Kidney glomerular epithelial cell (primary cell): ENCODE data around the gene OLFML2B.
"Not testable (repeated sequence)": the region's sequence is repeated elsewhere in the genome, so short reads cannot be mapped to it uniquely, and the experiment has no call there.

Experiments
- DNase-seq: peaks from one replicate; lab custom pipeline; 2025; lab: John Stamatoyannopoulos, UW

The OLFML2B gene

GRCh38 chr1:162035241-162035640 is 11.6 kb upstream of the OLFML2B start:
- peak; percentile 11 for DNase-seq

DNA sequence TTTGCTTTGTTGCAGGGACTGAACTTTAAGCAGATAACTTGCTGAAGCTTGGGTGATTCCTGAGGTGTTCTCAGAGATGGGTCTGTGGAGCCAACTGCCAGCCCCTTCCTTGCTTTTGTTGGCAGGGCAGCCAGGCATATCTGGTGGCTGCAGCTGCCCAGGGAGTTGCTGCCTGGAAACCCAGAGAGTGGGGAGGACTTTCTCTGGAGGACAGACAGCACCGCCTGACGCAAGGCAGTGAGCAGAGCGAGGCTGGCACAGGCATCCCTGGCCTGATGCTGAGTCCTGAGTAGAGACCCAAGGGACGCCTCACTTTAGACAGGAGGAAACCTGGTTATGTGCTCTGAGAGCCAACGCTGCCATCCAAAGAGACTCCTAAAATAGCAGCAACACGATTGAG is 9.8 kb upstream of the OLFML2B start:
- DNase-seq: peak; percentile 44

DNA sequence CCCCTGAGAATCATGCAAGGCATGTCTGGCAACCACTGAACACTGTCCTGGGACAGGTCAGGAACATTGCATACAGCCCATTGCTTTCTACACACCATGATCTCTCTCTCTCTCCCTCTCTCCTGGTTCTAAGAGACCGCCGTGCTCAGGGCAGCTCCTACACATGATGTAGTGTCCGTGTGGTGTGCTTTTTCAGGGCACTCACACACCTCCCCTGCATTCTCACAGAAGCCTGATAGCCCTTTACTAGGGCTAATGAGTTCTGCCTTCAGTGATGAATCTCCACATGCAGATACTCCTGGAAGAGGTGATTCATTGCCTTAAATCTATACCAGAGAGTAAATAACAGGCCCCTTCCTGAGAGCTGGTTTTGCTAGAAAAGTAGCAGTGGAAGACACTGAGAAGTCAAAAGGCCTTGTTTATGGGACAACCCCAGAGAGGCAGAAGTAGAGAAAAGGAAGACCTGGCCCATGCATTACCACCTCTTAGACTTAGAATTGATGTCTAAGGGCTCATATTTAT is 7.2 kb upstream of the OLFML2B start:
- DNase-seq: peak; percentile 3

DNA sequence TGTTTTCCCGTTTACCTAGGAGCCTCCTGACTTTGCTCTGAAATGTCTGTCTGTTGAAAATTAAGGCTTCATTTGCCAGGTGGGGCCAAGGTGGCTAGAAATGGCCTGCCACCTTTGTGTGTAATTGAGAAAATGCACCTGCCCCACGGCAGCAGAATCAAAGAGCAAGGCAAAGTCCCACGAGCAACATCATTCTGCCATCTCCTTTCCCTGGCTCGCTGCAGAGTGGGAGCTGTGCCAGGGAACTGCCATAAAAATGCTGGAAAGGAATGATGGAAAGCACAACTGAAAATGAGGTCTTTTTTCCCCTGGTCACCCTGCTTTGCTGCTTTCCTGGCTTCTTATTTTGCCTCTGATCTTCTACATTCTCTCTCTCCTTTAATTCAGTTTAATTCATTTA is 5.5 kb upstream of the OLFML2B start:
- DNase-seq: no peak

GRCh38 chr1:162028726-162029125 is 5.1 kb upstream of the OLFML2B start:
- no peak for DNase-seq

GRCh38 chr1:162026881-162027280 is 3.2 kb upstream of the OLFML2B start:
- DNase-seq: no peak

DNA sequence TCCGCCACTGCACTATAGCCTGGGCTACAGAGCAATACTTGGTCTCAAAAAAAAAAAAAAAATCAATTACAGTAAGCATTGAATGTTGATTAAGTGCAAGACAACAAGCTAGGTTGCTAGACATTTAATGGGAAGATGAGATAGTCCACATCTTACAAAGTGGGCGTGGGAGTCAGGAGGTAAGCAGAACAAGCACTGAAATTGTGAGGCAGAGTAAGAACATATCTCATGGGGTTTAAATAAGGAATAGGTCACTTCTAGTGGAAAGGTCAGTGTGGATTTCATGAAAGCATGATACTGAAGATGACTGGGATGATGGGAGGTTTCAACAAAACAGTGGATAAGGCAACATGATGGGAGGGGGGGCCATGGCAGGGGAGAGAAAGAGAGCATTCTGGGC is 1.9 kb upstream of the OLFML2B start:
- no peak for DNase-seq

- DNase-seq: no peak
Measured at GRCh38 chr1:162023181-162023546, 505 bp downstream of the OLFML2B start.

GRCh38 chr1:162022626-162023025 is 1.0 kb downstream of the OLFML2B start:
- DNase-seq: no peak

- DNase-seq: no peak
Measured at GRCh38 chr1:162021124-162021523, 2.5 kb downstream of the OLFML2B start.

DNA sequence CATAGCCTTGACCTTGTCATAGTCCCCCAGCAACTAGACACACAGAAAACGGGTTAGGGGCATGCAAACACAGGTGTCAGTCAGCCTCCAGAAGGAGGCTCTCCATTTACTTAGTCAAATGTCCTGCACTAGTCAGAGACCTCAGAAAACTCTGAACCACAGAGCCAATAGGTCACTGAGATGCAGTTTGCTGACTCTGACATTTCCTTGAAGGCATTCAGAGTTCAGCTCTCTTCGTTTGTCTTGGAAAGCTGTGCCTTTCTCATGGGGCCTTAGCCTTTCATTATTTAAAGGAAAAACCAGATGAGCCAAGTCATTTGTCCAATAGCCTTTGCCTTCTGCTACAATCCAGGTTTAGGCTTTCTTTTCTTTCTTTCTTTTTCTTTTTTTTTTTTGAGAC is 3.5 kb downstream of the OLFML2B start:
- peak; percentile 3 for DNase-seq

DNA sequence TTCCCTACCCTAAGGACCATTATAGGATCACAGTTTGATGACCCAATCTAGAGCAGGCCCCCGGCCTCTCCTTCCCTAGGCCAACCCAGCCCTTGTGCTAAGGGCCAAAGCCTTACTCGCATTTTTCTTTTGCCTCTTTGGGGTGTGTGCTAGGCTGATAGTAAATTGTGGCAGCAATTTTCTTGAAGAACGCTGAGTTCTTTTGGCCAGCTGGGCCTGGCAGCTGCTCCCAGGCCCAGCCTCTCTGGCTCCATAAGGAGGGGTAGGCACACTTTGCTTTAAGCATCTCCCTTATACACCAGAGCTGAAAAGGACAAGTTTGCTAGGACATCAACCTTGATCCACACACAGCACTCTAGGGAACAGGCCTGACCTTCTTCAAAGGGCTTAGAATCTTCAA is 4.2 kb downstream of the OLFML2B start:
- no peak for DNase-seq

GRCh38 chr1:162019006-162019405 is 4.7 kb downstream of the OLFML2B start:
- DNase-seq: peak; percentile 99

DNA sequence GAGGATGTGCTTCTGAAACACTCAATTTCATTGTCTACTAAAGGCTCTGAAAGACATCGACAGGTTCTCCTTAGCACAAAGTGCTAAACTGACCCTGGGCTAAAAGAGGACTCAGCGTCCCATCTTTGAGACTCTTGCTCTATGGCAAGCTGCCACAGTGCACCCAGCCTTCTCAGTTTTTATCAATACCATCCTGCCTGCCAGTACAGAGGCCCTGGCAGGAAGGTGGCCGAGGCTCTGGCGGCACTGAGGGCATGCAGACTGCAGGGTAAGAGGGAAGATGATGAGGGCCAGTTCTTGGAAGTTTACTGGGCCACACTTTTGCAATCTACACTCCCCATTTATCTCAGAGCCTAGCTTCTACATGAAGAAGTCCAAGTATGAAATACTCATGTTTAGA is 5.3 kb downstream of the OLFML2B start:
- DNase-seq: no peak

DNA sequence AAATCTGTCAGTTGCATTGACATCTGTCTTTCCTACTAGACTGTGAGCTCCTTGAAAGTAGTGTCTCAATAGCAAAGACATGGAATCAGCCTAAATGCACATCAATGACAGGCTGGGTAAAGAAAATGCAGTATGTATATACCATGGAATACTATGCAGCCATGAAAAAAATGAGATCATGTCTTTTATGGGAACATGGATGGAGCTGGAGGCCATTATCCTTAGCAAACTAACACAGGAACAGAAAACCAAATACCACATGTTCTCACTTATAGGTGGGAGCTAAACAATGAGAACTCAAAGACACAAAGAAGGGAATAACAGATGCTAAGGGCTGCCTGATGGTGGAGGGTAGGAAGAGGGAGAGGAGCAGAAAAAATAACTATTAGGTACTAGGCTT is 5.9 kb downstream of the OLFML2B start:
- DNase-seq: not testable (repeated sequence)

DNA sequence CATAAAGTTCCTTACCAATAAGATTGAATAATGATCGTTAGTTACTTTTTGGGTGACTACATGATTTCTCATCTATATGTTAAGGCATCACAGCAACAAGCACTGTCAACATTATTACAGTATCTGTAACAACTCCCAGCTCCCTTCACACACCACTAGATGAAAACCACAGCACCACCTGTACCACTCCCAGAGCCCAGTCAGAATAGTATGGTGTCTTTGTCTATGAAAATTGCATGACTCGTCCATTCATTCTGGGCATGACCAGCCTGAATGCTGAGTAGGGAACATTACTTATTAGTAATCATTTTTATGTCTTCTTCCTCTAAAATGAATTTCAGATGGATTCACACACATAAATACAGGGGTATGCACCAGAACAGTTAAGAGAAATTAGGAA is 7.0 kb downstream of the OLFML2B start:
- peak; percentile 35 for DNase-seq

GRCh38 chr1:162015196-162015595 is 8.5 kb downstream of the OLFML2B start:
- no peak for DNase-seq

- DNase-seq: no peak
Measured at GRCh38 chr1:162014202-162014601, 9.5 kb downstream of the OLFML2B start.

GRCh38 chr1:162013289-162013688 is 10.4 kb downstream of the OLFML2B start:
- DNase-seq: no peak

DNA sequence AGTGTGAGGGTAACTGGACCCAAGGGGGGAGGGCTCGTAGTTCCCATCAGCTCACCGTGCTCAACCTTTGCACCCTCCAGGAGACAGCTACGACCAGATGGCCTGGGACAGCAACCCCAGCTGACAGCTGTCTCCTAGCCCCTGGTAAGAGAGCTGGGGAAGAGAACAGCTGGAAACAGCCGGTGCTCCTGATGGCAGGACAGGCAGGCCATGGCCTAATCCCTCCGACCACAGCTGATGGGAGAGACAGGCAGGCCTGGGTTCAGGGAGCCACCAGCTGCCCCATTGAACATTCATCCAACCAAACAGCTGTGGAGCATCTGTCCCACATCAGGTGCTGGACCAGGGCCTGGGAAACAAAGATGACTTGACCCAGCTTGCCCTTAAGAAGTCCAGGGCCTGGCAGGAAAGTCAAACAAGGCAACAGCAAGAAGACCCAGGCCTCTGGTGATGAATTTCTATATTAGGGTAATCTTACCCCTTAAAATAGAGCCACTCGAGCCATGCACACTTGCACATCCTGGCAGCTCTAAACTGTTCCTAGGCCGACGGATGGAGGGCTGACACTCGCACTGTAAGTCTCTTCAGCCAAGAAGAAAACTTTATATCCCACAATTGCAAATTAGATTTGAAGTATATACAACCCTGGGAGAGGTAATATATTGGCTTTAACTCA is 12.2 kb downstream of the OLFML2B start:
- DNase-seq: no peak

- DNase-seq: no peak
Measured at GRCh38 chr1:162010175-162010506, 13.5 kb downstream of the OLFML2B start.

GRCh38 chr1:162009501-162010174 is 14.0 kb downstream of the OLFML2B start:
- DNase-seq: no peak

DNA sequence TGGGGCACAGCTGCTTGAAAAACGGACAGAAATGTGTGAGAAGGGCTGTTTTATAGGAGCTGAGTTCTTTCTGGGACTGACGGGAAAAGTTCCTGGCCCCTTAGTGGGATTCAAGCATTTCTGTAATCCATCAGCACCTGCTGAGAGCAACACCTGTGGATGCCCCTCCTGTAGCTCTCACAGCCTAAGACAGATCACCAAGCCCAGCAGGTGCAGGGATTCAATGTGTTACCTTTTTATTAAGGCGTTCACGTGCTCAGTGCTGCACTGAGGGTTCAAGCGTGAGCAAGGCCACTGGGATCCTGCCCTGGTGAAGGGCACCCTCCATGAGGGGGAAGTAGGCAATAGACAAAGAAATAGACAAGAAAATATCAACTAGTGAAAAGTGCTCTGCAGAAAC is 14.9 kb downstream of the OLFML2B start:
- DNase-seq: no peak

- DNase-seq: no peak
Measured at GRCh38 chr1:162007466-162007865, 16.2 kb downstream of the OLFML2B start.
